Dedifferentiated amniotic fluid mesenchymal stem cell (primary cell): ENCODE measurements around the gene MTHFD1L.
"Not testable (repeated sequence)": the region's sequence is repeated elsewhere in the genome, so short reads cannot be mapped to it uniquely, and the experiment has no call there.

Experiments used
- DNase-seq: peaks from one replicate; pipeline ENCODE4 v3.0.0-alpha.2; 2016; ENCODE audit errors: extremely low spot score

MTHFD1L gene

DNA sequence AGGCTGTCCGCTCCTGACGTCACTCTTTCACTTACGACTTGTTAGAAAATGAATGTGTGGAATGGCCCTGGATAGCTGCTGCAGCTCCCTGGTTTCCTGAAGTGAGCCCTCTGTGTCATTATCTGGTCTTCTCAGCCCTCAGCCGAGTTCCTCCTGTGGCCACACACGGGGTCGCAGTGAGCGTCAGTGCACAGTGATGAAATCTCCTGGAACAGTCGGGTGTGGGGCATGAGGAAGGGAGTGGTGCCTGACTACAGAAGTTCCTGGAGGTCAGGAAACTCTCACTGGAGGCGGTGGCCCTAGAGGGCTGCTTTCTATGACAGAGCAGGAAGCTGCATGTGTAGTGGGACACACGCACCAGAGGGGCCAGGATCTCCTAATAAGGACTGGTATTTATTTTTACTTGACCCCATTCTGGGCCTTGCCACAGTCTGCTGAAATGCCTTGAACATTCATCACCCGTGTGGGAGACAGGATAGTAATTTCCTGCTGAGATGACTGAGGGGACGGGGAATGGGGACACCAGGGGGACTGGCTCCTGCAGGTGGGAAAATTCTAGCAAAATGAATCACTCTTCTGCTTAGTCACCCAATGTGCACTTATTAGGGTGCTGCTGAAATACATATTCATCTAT lies 175.5 kb downstream of the MTHFD1L start:
- peak; percentile 85 for DNase-seq

DNA sequence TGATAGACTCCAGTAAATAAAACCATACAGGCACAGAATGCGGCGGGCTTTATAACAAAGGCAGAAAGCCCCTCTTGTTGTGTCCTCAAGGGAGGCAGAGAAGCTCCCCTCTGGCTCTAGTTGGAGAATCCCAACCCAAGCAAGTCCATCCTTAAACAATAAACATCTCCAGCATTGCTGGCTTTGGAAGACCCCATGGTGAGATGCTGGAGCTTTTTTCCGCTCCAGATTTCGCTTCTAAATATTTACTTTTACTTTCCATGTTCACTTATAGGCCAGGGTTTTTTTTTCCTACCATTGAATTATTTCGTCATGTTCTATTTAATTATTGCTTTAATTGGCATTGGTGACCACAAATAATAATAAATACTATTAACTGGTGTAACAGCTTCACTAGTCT lies 176.2 kb downstream of the MTHFD1L start:
- no peak for DNase-seq

DNA sequence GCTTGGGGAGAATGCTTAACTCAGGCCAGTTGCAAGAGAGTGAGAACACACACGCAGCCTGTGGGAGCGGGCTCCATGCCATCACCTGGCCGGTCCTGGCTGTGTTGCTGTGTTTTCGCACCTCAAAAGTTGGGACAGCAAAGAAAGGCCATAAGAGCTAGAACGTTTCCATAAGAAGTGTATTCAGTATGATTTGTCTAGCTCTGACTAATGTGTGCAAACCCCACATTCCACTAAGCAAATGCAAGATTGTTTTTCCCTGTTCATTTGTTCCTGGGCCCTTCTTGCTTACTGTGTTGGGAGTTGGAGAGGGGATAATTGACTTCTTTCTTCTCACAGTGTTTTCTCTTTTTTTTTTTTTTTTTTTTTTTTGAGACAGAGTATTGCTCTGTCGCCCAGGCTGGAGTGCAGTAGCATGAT lies 177.4 kb downstream of the MTHFD1L start:
- DNase-seq, result not testable (repeated sequence)

DNA sequence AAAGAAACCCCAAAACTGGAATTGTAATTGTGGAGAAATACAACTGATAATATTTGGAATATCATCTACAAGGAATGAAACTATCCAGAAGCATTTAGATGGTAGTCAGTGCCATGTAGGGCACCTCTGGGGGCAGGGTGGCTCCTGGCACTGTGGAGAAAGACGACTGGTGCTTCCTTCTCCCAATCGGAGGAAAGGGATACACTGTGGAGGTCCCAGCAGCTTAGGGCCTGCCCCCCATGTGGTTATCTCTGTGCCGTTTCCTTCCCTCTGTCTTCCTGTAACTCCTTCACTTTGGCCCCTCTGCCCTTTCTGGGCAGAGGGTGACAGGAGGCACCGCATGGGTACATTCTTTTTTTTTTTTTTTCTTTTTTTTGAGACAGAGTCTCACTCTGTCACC lies 178.4 kb downstream of the MTHFD1L start:
- DNase-seq, result no peak

DNA sequence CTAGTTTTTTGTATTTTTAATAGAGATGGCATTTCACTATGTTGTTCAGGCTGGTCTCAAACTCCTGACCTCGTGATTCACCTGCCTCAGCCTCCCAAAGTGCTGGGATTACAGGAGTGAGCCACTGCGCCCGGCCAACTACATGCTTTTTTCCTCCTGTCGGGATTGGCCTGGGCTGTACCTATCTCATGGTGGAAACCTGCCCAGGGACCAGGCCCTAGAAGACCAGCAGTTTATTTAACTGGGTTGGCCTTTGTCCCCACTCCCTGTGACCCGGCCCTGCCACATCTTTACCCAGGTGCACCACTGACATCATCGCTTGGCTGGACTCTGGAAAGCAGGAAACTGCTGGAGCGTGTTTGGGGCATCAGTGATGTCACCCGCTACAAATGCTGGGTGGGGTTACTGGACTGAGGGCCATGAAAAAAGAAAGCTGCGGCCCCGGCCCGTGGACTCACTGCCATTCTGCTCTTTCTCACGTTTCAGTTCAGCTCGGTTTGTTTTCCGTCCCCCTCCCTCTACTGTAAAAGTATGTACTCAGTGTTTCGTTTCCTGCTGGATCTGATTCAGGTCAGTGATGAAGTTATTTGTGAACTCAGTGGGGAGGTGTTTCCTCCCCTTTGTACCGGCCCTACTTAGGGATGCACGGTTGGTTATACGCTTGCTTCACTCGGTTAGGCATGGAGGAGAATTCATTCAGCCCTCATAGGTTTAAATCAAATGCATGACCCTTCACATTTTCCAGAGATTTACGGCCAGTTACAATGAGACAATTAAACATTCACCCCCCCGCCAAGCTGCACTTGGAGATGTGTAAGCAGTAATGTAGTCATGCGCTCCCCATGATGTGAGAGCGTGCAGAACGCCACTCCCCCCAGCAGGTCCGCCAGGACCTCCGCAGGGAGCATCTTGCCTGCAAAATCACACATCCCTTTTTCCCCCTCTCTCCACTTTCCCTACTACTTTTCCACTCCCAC lies 179.3 kb downstream of the MTHFD1L start:
- DNase-seq, result peak; percentile 75

DNA sequence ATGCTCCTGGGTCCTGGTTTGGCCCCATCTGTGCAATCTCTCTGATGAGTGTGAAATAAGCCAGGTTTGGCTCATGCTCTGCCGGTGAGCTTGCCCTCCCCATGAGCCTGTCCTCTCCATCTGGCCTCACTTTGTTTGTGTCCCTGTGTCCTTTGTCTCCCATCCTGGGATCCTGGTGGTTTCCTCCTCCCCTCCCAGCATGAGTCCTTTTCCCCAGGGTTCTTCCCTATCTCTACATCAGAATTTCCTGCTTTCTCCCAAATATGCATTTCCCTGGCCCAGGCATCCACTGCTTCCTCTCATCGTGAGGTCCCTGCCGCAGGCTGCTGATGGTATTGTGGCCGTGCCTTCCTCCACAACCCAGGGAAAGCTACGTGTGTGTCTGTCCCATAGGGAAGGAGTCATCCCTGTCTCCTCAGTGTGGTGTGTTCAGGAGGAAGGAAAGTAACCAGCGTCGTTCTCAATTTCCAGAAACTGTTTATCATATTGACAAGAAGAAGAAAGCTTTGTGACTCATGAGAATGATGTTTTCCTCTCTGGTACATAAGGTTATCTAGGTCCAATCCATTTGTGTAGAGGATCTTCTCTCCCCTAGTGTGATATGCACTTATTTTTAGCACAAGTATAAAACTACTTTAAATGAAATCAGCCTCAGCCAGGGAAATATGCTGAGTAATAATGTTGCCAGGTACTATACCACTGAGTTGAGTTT lies 180.2 kb downstream of the MTHFD1L start:
- DNase-seq, result peak; percentile 39

DNA sequence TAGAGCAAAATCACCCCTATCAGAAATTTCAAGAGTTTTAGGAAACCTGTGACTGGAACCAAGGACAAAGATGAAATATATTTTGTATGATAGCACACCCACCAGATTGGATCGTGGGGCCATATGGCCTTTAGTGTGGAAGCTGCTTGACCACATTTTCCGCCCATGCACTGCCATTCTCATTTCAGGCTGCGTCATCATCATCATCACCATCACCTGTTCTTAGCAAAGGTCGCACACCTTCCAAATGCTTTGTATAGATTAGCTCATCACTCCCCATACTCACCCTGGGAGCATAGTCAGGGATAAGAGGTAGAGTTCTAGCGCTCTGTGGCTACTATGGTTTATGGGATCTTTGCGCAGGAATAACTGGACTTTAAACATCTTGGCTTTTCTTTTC lies 185.7 kb downstream of the MTHFD1L start:
- DNase-seq, result no peak

DNA sequence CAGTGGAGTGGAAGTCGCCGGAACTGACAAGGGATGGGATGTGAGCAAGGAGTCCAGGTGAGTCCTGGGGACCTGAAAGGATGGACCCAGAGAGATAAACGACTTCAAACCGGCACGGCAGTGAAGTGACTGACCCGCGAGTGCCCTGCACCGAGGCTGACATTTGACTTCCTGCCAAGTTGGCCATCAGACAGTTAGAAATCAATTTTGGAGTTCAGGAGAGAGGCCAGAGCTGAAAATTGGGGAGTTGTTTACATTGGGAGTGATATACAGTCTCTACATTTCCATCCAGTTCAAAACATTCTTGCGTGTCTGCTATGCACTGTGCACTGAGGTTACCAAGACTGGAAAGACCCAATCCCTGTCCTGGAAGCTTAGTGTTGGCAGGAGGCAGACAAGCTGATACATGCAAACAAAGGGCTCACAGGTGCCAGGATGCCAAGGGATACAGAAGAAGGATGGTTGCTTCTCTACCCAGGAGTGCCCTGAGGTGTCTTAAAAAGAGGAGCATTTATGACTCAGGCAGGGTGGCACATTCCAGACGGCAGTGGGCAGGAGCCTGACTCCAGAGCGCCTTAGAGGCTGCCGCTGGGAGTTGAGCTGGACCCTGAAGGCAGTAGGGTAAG lies 186.6 kb downstream of the MTHFD1L start:
- no peak for DNase-seq

DNA sequence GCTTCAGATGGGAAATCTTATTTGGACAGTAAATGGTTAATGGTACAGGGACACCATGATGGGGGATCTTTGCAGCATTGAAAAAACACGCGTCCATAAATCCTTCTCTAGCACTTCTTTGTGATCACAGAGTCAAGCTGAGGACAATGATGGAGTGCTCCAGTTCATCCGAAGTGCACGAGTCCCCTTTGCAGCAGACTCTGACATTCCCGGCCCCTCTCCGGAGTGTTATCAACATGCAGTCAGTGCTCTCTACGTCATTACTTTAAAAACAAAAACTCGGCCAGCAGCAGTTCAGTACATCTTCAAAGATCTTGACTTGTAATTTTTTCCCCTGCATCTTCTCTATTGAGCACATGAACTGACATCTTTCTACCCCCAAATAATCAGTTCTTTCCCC lies 188.8 kb downstream of the MTHFD1L start:
- DNase-seq, result no peak

DNA sequence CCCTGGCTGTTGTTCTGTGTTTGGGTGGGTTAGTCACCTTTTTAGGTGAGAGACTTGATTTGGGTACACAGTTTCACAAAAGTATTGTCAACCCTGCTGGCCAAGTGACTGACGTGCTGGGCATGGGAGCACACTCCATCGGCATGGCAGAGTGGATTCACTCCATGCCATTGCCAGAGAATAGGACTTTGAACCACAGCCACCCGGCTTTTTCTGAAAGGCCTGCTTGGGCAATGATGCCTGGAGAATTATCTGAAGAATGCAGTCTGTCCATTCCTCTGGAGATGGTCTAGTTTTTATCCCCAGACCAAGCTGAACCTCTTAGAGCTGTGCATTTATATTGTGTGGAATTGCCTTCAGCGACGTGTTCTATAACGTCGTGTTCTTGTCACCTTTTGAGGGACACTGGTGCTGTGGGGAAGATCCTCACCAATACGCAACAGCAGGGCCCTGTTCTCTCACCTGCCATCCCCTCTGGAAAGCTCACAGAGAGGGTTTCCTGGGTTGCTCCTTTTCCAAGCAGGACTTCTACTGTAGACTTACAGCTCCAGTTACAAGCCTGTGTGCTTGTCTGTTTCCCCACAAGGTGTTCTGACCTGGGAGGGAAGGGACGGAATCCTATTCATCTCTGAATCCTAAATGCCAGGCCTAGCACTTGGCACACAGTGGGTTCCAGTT lies 190.9 kb downstream of the MTHFD1L start:
- DNase-seq, result no peak

DNA sequence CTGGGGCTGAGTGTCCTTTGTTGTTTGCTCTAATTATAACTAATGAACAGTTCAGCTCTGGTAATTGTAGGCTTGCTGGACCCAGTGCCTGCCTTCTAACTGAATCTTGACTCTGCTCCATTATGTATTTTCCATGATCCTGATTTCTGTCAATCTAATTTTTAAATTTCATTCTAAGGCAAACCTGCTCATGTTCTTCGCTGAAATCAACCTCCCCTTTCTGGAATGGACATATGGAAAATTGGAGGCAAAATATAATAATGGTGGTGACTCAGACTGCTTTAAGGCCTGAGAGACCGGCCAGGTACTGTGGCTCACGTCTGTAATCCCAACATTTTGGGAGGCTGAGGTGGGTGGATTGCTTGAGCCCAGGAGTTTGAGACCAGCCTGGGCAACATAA lies 191.6 kb downstream of the MTHFD1L start:
- no peak for DNase-seq

DNA sequence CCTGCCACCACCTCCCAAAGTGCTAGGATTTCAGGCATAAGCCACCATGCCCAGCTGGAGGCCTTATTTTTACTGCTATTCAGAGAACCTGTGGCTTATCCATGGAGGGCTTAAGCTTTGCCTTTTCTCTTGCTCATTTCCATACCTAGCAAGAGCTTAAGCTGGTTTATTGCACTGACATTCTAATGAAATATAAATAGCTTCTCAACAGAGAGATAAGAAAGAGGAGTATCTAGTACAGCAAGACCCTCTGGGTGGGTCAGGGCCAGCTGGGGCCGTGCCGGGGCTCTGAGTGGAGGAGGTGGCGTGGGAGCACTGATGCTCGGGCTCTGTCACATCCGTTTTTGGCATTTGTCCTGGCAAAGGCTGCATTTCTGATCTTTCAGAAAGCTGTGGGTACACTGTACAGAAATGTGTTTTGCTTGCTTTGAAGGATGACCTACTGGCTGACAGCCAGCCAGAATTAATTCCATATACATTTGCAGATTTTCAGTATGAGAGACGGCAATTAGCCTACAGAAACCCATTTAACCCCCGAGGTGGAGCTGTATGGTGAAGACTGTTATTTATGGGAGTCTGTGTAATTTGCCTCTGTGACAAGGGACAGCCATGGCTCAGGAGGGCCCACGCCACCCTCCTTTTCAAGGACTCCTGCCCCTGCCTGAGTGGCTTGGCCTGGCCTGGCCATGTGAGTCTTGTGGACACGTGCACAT lies 192.7 kb downstream of the MTHFD1L start:
- no peak for DNase-seq

DNA sequence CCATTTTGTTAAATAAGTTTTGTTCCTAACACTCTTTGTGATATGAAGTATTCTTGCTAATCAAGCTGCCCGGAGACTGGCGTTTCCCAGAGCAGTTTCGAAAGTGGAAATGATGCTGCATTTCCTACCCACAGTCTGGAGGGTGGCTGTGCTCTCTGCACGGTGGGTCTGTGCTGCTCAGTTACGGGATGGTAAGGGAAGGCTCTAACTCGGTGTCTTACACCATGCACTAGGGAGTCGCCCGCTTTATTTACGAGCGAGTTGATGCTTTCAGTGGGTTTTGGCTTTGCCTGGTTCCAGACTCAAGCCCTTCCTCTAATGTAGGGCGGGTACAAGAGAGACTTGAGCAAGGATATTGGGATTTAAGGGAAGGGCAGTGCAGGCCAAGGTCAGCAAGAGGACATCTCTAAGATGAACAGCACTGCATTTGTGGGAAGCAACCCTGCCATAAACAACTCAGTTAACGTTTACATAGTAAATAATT lies 194.2 kb downstream of the MTHFD1L start:
- no peak for DNase-seq

DNA sequence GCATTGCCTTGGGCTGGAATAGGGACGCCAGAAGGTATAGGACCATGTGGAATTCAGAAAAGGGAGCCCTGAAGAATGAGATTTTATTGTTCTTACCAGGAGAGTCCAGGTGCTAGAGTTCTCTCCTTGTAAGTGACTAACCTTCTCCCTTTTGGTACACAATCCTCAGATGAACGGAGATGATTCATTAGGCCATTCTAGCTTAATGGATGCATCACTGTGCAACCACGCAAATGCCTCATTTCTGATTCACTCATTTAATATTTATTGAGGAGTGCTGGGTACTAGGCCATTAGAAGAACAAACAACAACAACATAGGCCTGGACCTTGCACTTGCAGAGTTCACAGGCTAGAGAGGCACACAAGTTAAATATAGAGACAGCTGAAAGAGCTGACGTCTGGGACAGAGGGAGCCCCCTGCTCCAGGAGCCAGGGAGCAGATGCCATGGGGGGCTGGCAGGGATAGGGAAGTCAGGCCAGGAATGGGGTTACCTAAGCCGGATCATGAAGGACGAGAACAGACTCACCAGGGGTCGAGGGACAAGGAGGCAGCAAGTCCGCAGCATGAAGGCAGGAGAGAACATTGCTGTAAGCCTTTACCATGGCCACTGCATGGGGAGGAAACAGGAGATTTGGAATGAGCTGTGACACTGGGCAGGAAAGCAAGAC lies 194.7 kb downstream of the MTHFD1L start:
- DNase-seq, result peak; percentile 55

DNA sequence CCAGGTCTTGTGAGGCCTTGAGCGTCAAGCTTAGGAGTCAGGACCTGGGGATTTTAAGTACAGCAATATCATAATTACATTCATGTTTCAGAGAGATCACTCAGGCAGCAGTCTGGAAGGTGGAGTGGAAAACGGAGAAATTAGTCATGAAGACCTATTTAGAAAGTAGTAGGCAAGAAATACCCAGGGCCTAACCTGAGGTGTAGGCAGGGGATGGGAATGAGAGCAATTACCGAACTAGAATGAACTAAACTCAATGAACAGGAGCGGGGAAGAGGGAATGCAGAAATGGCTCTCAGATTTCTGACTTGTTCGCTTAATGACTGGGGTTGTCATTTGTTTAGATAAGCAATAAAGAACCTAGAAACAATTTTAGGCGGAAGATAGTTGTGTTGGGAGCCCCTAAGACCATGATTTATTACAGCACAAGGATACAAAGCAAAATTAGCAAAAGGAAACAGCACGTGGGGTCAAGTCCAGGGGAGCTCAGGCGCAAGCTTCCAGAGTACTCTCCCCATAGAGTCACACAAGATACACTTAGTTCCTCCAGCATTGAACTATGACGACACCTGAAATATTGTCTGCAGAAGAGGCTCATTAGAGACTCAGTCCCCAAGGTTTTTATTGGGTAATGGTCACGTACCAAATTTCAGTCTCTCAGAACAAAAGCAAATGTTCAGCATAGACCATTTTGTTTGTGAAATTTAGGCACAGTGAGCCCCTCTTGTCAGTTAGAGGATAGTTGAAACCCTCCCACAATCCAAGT lies 195.4 kb downstream of the MTHFD1L start:
- no peak for DNase-seq

DNA sequence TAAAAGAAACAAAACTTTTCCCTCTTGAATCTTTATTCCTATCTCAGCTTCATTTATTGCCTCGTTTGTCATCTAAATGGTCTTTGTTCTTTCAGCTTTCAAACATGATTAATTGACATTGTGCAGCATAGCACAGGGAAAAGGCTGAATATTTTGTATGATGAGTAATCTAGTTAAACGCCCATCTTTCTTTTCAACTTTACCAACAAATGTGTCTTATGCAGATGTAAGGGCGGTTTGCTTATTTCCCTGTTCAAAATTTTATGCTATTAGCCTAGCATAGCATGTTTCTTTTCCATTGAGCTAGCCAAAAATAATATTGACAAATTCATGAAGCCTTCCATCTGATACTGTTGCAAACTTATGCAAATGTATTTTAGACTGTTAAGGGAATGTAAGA lies 197.8 kb downstream of the MTHFD1L start:
- peak; percentile 85 for DNase-seq

DNA sequence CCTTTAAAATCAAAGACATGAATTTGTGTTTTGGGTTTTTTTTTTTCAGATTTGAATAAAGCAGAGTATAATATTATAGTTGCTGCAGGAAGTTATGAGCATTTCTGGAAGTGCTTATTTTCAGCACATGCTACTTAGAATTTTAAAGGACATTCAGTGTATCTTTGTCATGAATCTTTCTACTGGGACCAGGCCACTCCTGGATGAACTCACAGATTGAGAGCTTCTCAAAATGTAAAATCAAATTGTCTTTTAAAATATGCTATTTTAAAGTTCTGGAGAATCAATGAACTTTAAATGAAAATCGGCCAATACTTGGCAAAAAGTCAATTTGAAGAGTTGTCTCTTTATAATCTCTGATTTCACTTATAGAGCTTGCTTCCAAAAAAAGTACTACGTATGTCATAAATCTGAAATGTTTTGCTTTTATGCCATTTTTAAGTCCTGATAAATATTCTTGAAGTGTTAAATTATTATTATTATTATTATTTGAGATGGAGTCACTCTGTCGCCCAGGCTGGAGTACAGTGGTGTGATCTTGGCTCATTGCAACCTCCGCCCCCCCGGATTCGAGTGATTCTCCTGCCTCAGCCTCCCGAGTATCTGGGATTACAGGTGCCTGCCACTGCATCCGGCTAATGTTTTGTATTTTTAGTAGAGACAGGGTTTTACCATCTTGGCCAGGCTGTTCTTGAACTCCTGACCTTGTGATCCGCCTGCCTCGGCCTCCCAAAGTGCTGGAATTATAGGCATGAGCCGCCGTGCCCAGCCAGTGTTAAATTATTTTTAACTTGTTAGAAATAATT lies 198.5 kb downstream of the MTHFD1L start:
- DNase-seq, result no peak

DNA sequence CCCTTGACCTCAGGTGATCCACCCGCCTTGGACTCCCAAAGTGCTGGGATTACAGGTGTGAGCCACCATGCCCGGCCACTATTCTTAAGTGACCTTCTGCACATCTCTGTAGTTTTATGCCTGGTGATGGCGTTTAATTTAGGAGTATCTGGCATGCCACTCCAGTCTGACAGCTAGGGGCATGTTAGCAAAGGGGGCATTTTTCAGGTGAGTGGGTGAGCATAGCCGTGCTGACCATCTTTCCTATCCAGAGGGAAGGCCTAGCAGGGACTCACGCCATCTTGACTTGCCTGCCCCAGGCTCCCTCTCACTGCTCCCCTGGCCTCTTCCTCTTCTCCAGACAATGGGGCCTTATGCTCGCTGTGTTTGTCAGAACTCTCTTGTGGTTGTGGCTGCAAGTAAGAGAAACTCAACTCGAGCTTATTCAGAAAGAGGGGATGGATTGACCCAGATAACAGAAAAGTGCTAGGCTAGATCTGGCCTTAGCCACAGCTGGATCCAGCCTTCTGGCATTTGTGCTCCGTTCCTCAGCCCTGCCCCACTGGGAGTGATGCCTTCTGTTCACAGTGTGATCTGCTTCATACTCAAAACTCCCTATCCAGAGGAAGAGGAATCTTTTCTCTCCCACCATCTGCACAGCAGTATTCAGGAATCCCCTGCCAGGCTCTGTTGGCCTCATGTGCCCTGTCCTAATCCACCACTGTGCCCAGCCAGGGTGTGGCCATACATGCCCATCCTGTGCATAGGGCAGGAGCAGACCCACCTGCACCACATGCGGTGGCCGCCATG lies 199.7 kb downstream of the MTHFD1L start:
- DNase-seq, result no peak
